SU-DHL-6 (cell line): ENCODE data around the gene EEF1AKMT3.

Experiments used
- H2AFZ ChIP-seq: fragments of 200-600 bp; sonication (generic); 2 replicates; pipeline ENCODE4 v1.6.1; 2014; ENCODE audit warnings: low read depth, mild to moderate bottlenecking, moderate library complexity, mixed read lengths, antibody characterized with exemption, low read length; ENCODE audit not compliant: severe bottlenecking
- H3F3A ChIP-seq: fragments of 200-600 bp; shearing (Covaris generic); 2 replicates; pipeline ENCODE4 v1.6.0; 2016; ENCODE audit warnings: antibody characterized with exemption, mild to moderate bottlenecking; ENCODE audit not compliant: insufficient read depth
- H3K27ac ChIP-seq: fragments of 200-600 bp; sonication (generic); 2 replicates; pipeline ENCODE4 v1.5.1; 2016; ENCODE audit warnings: low read depth, mild to moderate bottlenecking, low read length, moderate library complexity, mixed read lengths
- H3K27me3 ChIP-seq: fragments of 200-600 bp; sonication (generic), shearing (Covaris generic); 2 replicates; pipeline ENCODE4 v1.6.0; 2014; ENCODE audit warnings: mild to moderate bottlenecking, low read length
- H3K36me3 ChIP-seq: fragments of 200-600 bp; sonication (generic); 2 replicates; pipeline ENCODE4 v1.6.1; 2014; ENCODE audit warnings: mild to moderate bottlenecking, low read length, mixed read lengths
- H3K4me2 ChIP-seq: fragments of 300-600, 200-600 bp; shearing (Covaris generic), sonication (generic); 2 replicates; pipeline ENCODE4 v1.6.0; 2014; ENCODE audit warnings: low read length, low read depth, mild to moderate bottlenecking; ENCODE audit not compliant: poor library complexity, severe bottlenecking
- H3K4me3 ChIP-seq: fragments of 200-600 bp; sonication (generic); 2 replicates; pipeline ENCODE4 v1.5.1; 2014; ENCODE audit warnings: antibody characterized with exemption, low read length, mild to moderate bottlenecking, mixed read lengths; ENCODE audit not compliant: insufficient read depth, poor library complexity, severe bottlenecking
- H3K79me2 ChIP-seq: fragments of 200-600 bp; sonication (generic); 2 replicates; pipeline ENCODE4 v1.6.1; 2014; ENCODE audit warnings: mild to moderate bottlenecking, low read length, moderate library complexity; ENCODE audit not compliant: insufficient read depth
- H3K9ac ChIP-seq: fragments of 200-600 bp; sonication (generic); 2 replicates; pipeline ENCODE4 v1.7.0; 2014; ENCODE audit warnings: mild to moderate bottlenecking, low read length
- H3K9me2 ChIP-seq: fragments of 200-600 bp; sonication (generic); replicated peaks from 2 replicates; pipeline ENCODE4 v1.6.1; 2014; ENCODE audit warnings: low read length; ENCODE audit not compliant: insufficient read depth
- H3K9me3 ChIP-seq: fragments of 200-600 bp; sonication (generic); 2 replicates; pipeline ENCODE4 v1.6.1; 2014; ENCODE audit warnings: low read length, mixed read lengths; ENCODE audit not compliant: insufficient read depth
- H4K20me1 ChIP-seq: fragments of 200-600 bp; sonication (generic); 2 replicates; pipeline ENCODE4 v1.6.1; 2014; ENCODE audit warnings: low read depth, mild to moderate bottlenecking, antibody characterized with exemption, low read length, moderate library complexity, mixed read lengths
- EZH2phosphoT487 ChIP-seq: fragments of 200-600 bp; sonication (generic), shearing (Covaris generic); conservative IDR thresholded peaks from 2 replicates; pipeline ENCODE4 v1.6.1; 2018; ENCODE audit warnings: mild to moderate bottlenecking, antibody characterized with exemption, low read length, moderate library complexity, mixed read lengths
- TF ChIP-seq, protein P1 (sequence below): fragments of 200-600 bp; sonication (generic); IDR thresholded peaks from one replicate; pipeline ENCODE4 v1.5.1; 2017; ENCODE audit warnings: antibody characterized with exemption, mild to moderate bottlenecking, low read length, moderate library complexity; ENCODE audit not compliant: insufficient read depth, poor library complexity, severe bottlenecking

Gene EEF1AKMT3

DNA sequence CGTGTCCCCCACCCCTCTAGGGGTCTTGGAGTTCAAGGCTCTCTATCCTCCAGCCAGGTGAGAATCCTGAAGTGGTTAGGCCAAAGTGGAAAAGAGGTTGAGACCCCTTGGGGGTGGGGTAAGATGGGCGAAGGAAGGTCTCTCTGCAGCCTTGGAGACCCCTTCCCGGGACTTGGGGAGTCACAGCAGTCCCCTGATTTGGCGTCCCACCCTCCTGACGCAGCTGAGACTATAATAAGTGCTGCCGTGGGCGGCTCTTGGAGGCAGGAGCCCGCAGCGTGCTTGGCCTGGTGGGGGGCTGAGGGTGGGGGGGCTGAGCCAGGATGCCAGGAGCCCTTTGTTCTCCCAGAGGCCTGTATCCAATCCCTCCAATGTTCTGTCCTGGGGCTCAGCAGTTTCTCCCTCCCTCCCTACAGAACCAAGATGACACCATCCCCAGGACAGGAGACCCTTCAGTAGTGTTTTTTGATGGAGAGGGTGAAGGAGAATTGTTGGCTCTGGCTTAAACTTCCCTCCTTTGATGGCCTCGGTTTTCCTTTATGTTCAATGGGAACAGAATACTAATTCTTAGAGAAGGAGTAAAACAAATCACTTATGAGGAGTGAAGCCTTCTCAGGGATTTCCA is 32.4 kb upstream of the EEF1AKMT3 start:
- Histone ChIP-seq H4K20me1 (no peaks in the 10 kb centered on the region), H3K36me3 (no peaks in the 10 kb centered on the region), H3K9me3 (no peaks in the 10 kb centered on the region), H2AFZ (no peak overlapping the region), H3K9me2 (no peaks in the 10 kb centered on the region), H3K9ac (no peak overlapping the region), H3F3A (peaks cover 5% of the 10 kb centered on the region; the same call in 1 of the 2 replicates), H3K27ac (no peak overlapping the region), H3K79me2 (peaks cover 12% of the 10 kb centered on the region), H3K4me3 (no peak overlapping the region), H3K27me3 (no peaks in the 10 kb centered on the region), H3K4me2 (peak overlapping the region; percentile 91)
- TF ChIP-seq EZH2phosphoT487 = no peak
- TF ChIP-seq, protein P1, sequence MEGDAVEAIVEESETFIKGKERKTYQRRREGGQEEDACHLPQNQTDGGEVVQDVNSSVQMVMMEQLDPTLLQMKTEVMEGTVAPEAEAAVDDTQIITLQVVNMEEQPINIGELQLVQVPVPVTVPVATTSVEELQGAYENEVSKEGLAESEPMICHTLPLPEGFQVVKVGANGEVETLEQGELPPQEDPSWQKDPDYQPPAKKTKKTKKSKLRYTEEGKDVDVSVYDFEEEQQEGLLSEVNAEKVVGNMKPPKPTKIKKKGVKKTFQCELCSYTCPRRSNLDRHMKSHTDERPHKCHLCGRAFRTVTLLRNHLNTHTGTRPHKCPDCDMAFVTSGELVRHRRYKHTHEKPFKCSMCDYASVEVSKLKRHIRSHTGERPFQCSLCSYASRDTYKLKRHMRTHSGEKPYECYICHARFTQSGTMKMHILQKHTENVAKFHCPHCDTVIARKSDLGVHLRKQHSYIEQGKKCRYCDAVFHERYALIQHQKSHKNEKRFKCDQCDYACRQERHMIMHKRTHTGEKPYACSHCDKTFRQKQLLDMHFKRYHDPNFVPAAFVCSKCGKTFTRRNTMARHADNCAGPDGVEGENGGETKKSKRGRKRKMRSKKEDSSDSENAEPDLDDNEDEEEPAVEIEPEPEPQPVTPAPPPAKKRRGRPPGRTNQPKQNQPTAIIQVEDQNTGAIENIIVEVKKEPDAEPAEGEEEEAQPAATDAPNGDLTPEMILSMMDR = no peak

DNA sequence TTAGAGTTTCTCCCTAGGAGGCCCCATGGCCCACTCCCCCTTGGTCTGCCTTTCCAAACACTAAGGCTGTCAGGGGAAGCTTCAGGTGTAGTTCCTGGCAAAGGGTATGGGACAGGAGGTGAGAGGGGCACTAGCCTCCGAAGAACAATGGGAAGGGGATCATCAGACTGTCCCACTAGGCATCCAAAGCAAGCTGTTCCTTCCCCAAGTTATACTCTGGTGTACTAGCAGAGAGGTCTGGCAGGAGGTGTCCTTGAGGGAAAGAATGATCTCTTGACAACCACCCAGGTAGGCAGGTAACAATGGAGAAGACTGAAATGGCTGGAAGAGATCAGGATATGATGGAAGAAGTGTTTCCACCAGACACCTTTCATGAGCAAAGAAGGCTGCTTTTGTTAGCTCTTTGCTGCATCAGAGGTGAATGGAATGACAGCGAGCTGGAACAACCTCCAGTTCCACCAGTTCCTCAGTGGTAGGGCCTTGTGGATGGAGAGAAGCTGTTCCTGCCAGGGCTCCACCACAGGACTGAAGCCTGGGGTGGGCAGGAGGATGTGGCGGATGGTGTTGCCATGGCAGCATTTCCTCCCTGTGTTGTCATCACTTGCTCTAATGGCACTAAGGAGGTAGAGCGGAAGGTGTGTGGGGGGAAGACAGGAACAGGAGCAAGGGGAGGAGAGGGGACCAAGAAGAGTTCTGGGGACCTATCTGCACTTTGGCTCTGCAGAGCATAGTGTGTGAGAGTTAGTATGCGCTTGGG is 31.6 kb upstream of the EEF1AKMT3 start:
- Histone ChIP-seq H3K9me3 (no peaks in the 10 kb centered on the region), H3K4me2 (peak overlapping the region; percentile 91), H3K9ac (peak overlapping the region; percentile 68), H4K20me1 (no peaks in the 10 kb centered on the region), H2AFZ (no peak overlapping the region), H3K79me2 (peaks cover 12% of the 10 kb centered on the region), H3K4me3 (peak overlapping the region; percentile 68), H3K9me2 (no peaks in the 10 kb centered on the region), H3K36me3 (no peaks in the 10 kb centered on the region), H3K27ac (no peak overlapping the region), H3F3A (peaks cover 10% of the 10 kb centered on the region; the same call in 1 of the 2 replicates), H3K27me3 (no peaks in the 10 kb centered on the region)
- TF ChIP-seq, protein P1 = no peak
- TF ChIP-seq EZH2phosphoT487 = no peak

DNA sequence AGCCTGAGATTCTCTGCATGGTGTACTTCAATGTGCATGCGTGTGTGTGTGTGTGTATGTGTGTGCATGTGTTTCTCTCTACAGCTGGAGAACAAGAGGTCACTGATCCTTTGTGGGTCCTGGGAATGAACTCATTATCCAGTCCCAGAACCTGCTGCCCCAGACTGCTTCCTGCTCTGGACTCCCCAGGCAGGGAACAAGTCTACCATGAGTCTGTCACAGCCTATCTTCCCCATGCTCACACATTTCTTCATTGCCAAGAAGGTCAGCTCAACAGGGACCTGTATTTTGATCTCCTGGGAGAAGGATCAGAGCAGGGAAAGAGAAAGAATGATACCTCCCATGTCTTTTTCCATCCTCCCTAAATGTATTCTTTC is 31.0 kb upstream of the EEF1AKMT3 start:
- Histone ChIP-seq H3K9ac (peak overlapping the region; percentile 68), H3K27me3 (no peaks in the 10 kb centered on the region), H2AFZ (no peak overlapping the region), H3K9me3 (no peaks in the 10 kb centered on the region), H3K79me2 (peaks cover 12% of the 10 kb centered on the region), H4K20me1 (no peaks in the 10 kb centered on the region), H3F3A (peaks cover 15% of the 10 kb centered on the region), H3K4me2 (peak overlapping the region; percentile 91), H3K9me2 (no peaks in the 10 kb centered on the region), H3K36me3 (no peaks in the 10 kb centered on the region), H3K4me3 (peak overlapping the region; percentile 68), H3K27ac (peak overlapping the region; percentile 49)
- no peak for TF ChIP-seq EZH2phosphoT487
- TF ChIP-seq, protein P1 = no peak
